Fibroblast of lung (primary cell): ENCODE results near the gene PRSS23. TPM values are rescaled to one million over a fixed set of nuclear protein-coding genes. Genes with fewer than 3 reads are reported as not detected.
"Not testable (repeated sequence)": the region's sequence is repeated elsewhere in the genome, so short reads cannot be mapped to it uniquely, and the experiment has no call there.

ENCODE experiments used
- DNase-seq, 2 donors: peaks; one replicate each; pipeline versions ENCODE4 v3.0.0 to v3.0.0-alpha.2; 2010; ENCODE audit warnings: low read depth in 2 of 2
- H2AFZ ChIP-seq: 2 replicates; pipeline ENCODE4 v1.5.1; 2012; ENCODE audit warnings: low read length, control low read depth, inconsistent platforms
- H3K27ac ChIP-seq: 2 replicates; pipeline ENCODE4 v1.5.1; 2011; ENCODE audit warnings: low read length, control low read depth; ENCODE audit not compliant: insufficient read depth
- H3K27me3 ChIP-seq: 2 replicates; pipeline ENCODE4 v1.5.1; 2011; ENCODE audit warnings: mild to moderate bottlenecking, low read length; ENCODE audit not compliant: control insufficient read depth, insufficient read depth
- H3K36me3 ChIP-seq: 2 replicates; pipeline ENCODE4 v1.5.1; 2011; ENCODE audit warnings: low read length; ENCODE audit not compliant: control insufficient read depth, insufficient read depth
- H3K4me1 ChIP-seq: 2 replicates; pipeline ENCODE4 v1.5.1; 2011; ENCODE audit warnings: low read length; ENCODE audit not compliant: control insufficient read depth, insufficient read depth; ENCODE audit errors: extremely low read depth
- H3K4me2 ChIP-seq: 2 replicates; pipeline ENCODE4 v1.5.1; 2011; ENCODE audit warnings: low read length, control low read depth; ENCODE audit not compliant: insufficient read depth; ENCODE audit errors: extremely low read depth
- H3K4me3 ChIP-seq, 4 experiments: fragments of 200-600 bp in 1 of 4; sonication (generic) in 1 of 4; replicated peaks in 1 of 4; 2 replicates each; pipeline ENCODE4 v1.5.1; 2011 to 2016; ENCODE audit warnings: low read length in 4 of 4, low read depth in 3 of 4, mild to moderate bottlenecking in 3 of 4, control low read depth in 2 of 4, inconsistent platforms in 1 of 4, mixed read lengths in 1 of 4; ENCODE audit not compliant: insufficient read depth in 1 of 4; ENCODE audit errors: control extremely low read depth in 1 of 4
- H3K79me2 ChIP-seq: 2 replicates; pipeline ENCODE4 v1.5.1; 2012; ENCODE audit warnings: mild to moderate bottlenecking, low read length, inconsistent platforms; ENCODE audit not compliant: control insufficient read depth, insufficient read depth
- H3K9ac ChIP-seq: 2 replicates; pipeline ENCODE4 v1.5.1; 2011; ENCODE audit warnings: mild to moderate bottlenecking, low read length, control low read depth; ENCODE audit not compliant: insufficient read depth
- H3K9me3 ChIP-seq: 2 replicates; pipeline ENCODE4 v1.5.1; 2012; ENCODE audit warnings: low read depth, low read length; ENCODE audit not compliant: control insufficient read depth, insufficient read depth
- H4K20me1 ChIP-seq: 2 replicates; pipeline ENCODE4 v1.5.1; 2011; ENCODE audit warnings: low read length; ENCODE audit not compliant: control insufficient read depth, insufficient read depth; ENCODE audit errors: extremely low read depth
- CTCF ChIP-seq, 2 donors: IDR thresholded peaks in 1 of 2; conservative IDR thresholded peaks in 1 of 2; 1 replicate in 1 of 2; 2 replicates in 1 of 2; pipeline ENCODE4 v1.5.1; 2011 to 2012; ENCODE audit warnings: low read length in 2 of 2, control low read depth in 1 of 2, inconsistent platforms in 1 of 2, low read depth in 1 of 2, mild to moderate bottlenecking in 1 of 2
- EZH2 ChIP-seq: IDR thresholded peaks from 2 replicates; pipeline ENCODE4 v1.5.1; 2012; ENCODE audit warnings: low read length, control low read depth, mild to moderate bottlenecking; ENCODE audit errors: missing control alignments
- polyA plus RNA-seq, 2 donors: library from polyadenylated mRNA; depleted of rRNA in 1 of 2; stranded (reverse) in 1 of 2; unstranded in 1 of 2; fragments of >200 nt; gene quantifications; 2 replicates each; pipeline ENCODE4 v1.2.1, GENCODE V29; 2011 to 2012; ENCODE audit warnings: missing spikeins in 1 of 2
- total RNA-seq: library from RNA; depleted of rRNA; stranded (reverse); fragments of >200 nt; gene quantifications from 2 replicates; pipeline ENCODE4 v1.2.1, GENCODE V29; 2014

The PRSS23 gene
- total and polyA plus RNA-seq, 2 donors (not counting 1 experiment from before 2014, with no cell fraction given), result 141 to 151 TPM

DNA sequence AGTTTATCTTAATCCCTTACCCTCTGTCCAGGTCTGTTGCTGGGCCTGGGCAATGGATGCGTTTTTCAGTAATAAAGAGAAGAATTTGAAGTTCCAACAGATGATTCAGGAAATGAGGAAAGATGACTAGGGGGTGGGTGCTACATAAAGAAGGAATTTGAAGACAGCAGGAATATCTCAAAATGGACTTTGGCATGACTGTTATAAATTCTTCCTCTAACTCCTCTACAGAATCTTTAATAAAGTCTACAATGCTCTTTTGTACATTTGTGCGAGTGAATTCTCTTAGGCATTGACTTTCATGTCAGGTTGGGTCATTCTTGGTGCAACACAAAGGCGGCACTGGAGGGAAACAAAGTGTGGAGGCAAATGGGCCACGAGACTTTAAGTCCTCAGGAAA is 35.1 kb upstream of the PRSS23 start:
- no peak for DNase-seq
- Histone ChIP-seq H3K4me2 (no peak overlapping the region), H4K20me1 (no peaks in the 10 kb centered on the region), H3K4me3 (no peak overlapping the region), H3K79me2 (no peaks in the 10 kb centered on the region), H3K9me3 (no peaks in the 10 kb centered on the region), H3K9ac (no peak overlapping the region), H3K36me3 (no peaks in the 10 kb centered on the region), H3K27me3 (no peaks in the 10 kb centered on the region), H2AFZ (no peak overlapping the region), H3K4me1 (peaks cover 2% of the 10 kb centered on the region), H3K27ac (no peak overlapping the region)
- TF ChIP-seq EZH2, result no peak
- no peak for TF ChIP-seq CTCF (conservative IDR thresholded peaks at IDR 0.05 in 1 of 2, IDR thresholded peaks at IDR 0.05 in 1 of 2; ENCODE audit: low read depth in 1 of 2, low read length in 2 of 2)

- H2AFZ ChIP-seq, result no peak overlapping the region
- peaks cover 2% of the 10 kb centered on the region for H3K4me1 ChIP-seq
- no peak overlapping the region for H3K4me3 ChIP-seq
- H3K79me2 ChIP-seq, result no peaks in the 10 kb centered on the region
- no peak for TF ChIP-seq EZH2
- TF ChIP-seq CTCF (conservative IDR thresholded peaks at IDR 0.05 in 1 of 2, IDR thresholded peaks at IDR 0.05 in 1 of 2; ENCODE audit: low read depth in 1 of 2, low read length in 2 of 2), result no peak
- H3K9ac ChIP-seq, result no peak overlapping the region
- no peak overlapping the region for H3K27ac ChIP-seq
- no peak overlapping the region for H3K4me2 ChIP-seq
- no peaks in the 10 kb centered on the region for H4K20me1 ChIP-seq
- DNase-seq, result no peak
- H3K9me3 ChIP-seq, result no peaks in the 10 kb centered on the region
- H3K36me3 ChIP-seq, result no peaks in the 10 kb centered on the region
- H3K27me3 ChIP-seq, result no peaks in the 10 kb centered on the region
These were observed 34.5 kb upstream of the PRSS23 start for GRCh38 chr11:86765878-86766277.

DNA sequence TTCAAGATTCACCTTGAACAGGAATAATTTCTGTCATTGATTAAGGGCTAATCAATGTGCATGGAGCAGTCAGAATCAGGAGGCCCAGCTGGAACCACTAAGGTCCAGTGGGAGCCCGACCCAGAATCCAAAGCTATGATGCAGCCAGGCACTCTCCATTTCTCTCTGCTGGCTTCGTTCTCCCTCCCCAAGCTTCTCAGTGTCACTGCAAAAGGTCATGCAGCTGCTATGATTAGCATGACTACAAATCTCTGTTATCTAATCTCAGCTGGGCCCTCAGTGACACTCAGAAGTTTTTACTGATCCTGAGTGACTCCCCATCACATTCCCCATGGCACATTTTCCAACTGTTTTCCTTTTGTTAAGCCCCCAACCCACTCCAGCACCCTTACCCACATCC is 31.1 kb upstream of the PRSS23 start:
- no peaks in the 10 kb centered on the region for H4K20me1 ChIP-seq
- H2AFZ ChIP-seq, result no peak overlapping the region
- H3K27me3 ChIP-seq, result no peaks in the 10 kb centered on the region
- no peaks in the 10 kb centered on the region for H3K79me2 ChIP-seq
- no peak overlapping the region for H3K4me3 ChIP-seq
- H3K4me2 ChIP-seq, result no peak overlapping the region
- no peak for DNase-seq
- TF ChIP-seq EZH2 (no peak), CTCF (conservative IDR thresholded peaks at IDR 0.05 in 1 of 2, IDR thresholded peaks at IDR 0.05 in 1 of 2; ENCODE audit: low read depth in 1 of 2, low read length in 2 of 2) (no peak)
- no peaks in the 10 kb centered on the region for H3K36me3 ChIP-seq
- H3K27ac ChIP-seq, result no peak overlapping the region
- H3K9ac ChIP-seq, result no peak overlapping the region
- H3K4me1 ChIP-seq, result no peaks in the 10 kb centered on the region
- H3K9me3 ChIP-seq, result no peaks in the 10 kb centered on the region

- H3K9ac ChIP-seq, H4K20me1 ChIP-seq, H3K4me1 ChIP-seq, H3K36me3 ChIP-seq, H3K79me2 ChIP-seq, H3K4me2 ChIP-seq, H3K9me3 ChIP-seq, H3K27me3 ChIP-seq, DNase-seq, H3K4me3 ChIP-seq, H2AFZ ChIP-seq, H3K27ac ChIP-seq: not testable (repeated sequence)
These were observed 29.8 kb upstream of the PRSS23 start for GRCh38 chr11:86770473-86771027.
